K562 (cell line): ENCODE measurements around the gene BCAS2. TPM values are rescaled to one million over a fixed set of nuclear protein-coding genes. Genes with fewer than 3 reads are reported as not detected.
A peak's percentile ranks its signal among the peaks of the same experiment; 100 is the strongest.

Experiments
- ATAC-seq: fragments of 200-7000 bp; cut with Tn5 transposase; 3 replicates; pipeline ENCODE4 v1.9.1; 2020; ENCODE audit warnings: moderate library complexity
- Bru-seq: library from RNA; stranded (reverse); fragments of 400-500 nt; gene quantifications from one replicate; lab custom pipeline; 2021; lab: Mats Ljungman, UMichigan
- BruChase-seq, 2 experiments: library from RNA; stranded (reverse); fragments of 400-500 nt; gene quantifications; one replicate each; lab custom pipeline; 2021; lab: Mats Ljungman, UMichigan
- BruUV-seq: library from RNA; stranded (reverse); fragments of 400-500 nt; replicated peaks from 2 replicates; lab custom pipeline; 2021; lab: Mats Ljungman, UMichigan
- CTCF ChIA-PET: fragments of 300-600 bp; formaldehyde crosslinking; extraction: SDS; loops from one replicate; lab custom pipeline; 2021; ENCODE audit warnings: low intra/inter-chr PET ratio; lab: Yijun Ruan, JAX
- POLR2A ChIA-PET: fragments of 300-600, 350-650 bp; sonication (Branson Sonifier 250); formaldehyde crosslinking; extraction: SDS; loops from one replicate; lab custom pipeline; 2021; ENCODE audit warnings: antibody characterized with exemption, inconsistent platforms; lab: Yijun Ruan, JAX
- DNase-seq, 4 experiments: peaks; one replicate each; pipeline versions ENCODE4 v3.0.0 to v3.0.0-alpha.2; 2011 to 2018; ENCODE audit warnings: low spot score in 3 of 4, mixed read lengths in 3 of 4; ENCODE audit errors: extremely low read depth in 1 of 4
- FAIRE-seq: peaks from 2 replicates; lab custom pipeline; 2011; peaks lifted over from hg19 to GRCh38; lab: Jason Lieb, UNC
- H2AFZ ChIP-seq: 2 replicates; pipeline ENCODE4 v1.6.0; 2011; ENCODE audit warnings: low read depth, low read length, control low read depth, inconsistent platforms
- H3K27ac ChIP-seq: fragments of 200-600 bp; 3 replicates; pipeline ENCODE4 v1.8.0; 2011; ENCODE audit warnings: low read depth, mild to moderate bottlenecking, control low read depth, inconsistent platforms, low read length, moderate library complexity, mixed read lengths; ENCODE audit errors: extremely low read depth
- H3K27me3 ChIP-seq, 2 experiments: fragments of 300-600 bp in 1 of 2; 2 replicates in 1 of 2; 3 replicates in 1 of 2; pipeline versions ENCODE4 v1.6.0 to v1.8.0; 2011; ENCODE audit warnings: inconsistent platforms in 2 of 2, low read length in 2 of 2, mild to moderate bottlenecking in 1 of 2, mixed read lengths in 1 of 2, moderate library complexity in 1 of 2; ENCODE audit not compliant: control insufficient read depth in 2 of 2, insufficient read depth in 2 of 2
- H3K36me3 ChIP-seq: fragments of 300-600 bp; 3 replicates; pipeline ENCODE4 v1.8.0; 2011; ENCODE audit warnings: mild to moderate bottlenecking, low read length, inconsistent platforms; ENCODE audit not compliant: control insufficient read depth, insufficient read depth
- H3K4me1 ChIP-seq, 2 experiments: fragments of 200-600 bp in 1 of 2; replicated peaks in 1 of 2; 2 replicates in 1 of 2; 3 replicates in 1 of 2; pipeline versions ENCODE4 v1.5.1 to v1.8.0; 2011; ENCODE audit warnings: inconsistent platforms in 2 of 2, low read length in 2 of 2, mild to moderate bottlenecking in 1 of 2, mixed read lengths in 1 of 2, moderate library complexity in 1 of 2; ENCODE audit not compliant: control insufficient read depth in 2 of 2, insufficient read depth in 2 of 2
- H3K4me2 ChIP-seq: 2 replicates; pipeline ENCODE4 v1.6.1; 2011; ENCODE audit warnings: low read length, control low read depth, inconsistent platforms, mixed read lengths; ENCODE audit not compliant: insufficient read depth
- H3K4me3 ChIP-seq: fragments of 200-600 bp; sonication (generic), shearing (Covaris generic); 2 replicates; pipeline ENCODE4 v1.5.1; 2016; ENCODE audit warnings: control low read depth, inconsistent platforms
- H3K79me2 ChIP-seq: fragments of 200-600 bp; 3 replicates; pipeline ENCODE4 v1.8.0; 2011; ENCODE audit warnings: low read length, inconsistent platforms; ENCODE audit not compliant: control insufficient read depth, insufficient read depth
- H3K9ac ChIP-seq, 2 experiments: 2 replicates each; pipeline versions ENCODE4 v1.6.0 to v1.6.1; 2011; ENCODE audit warnings: low read depth in 2 of 2, low read length in 2 of 2, control low read depth in 1 of 2, inconsistent platforms in 1 of 2, mild to moderate bottlenecking in 1 of 2, mixed read lengths in 1 of 2; ENCODE audit not compliant: insufficient read depth in 1 of 2
- H3K9me1 ChIP-seq: one replicate; pipeline ENCODE4 v1.6.0; 2011; ENCODE audit warnings: inconsistent platforms, mild to moderate bottlenecking, low read length, moderate library complexity; ENCODE audit not compliant: control insufficient read depth, insufficient read depth
- H3K9me3 ChIP-seq: replicated peaks from 2 replicates; pipeline ENCODE4 v1.5.1; 2011; ENCODE audit warnings: low read depth, low read length, inconsistent platforms; ENCODE audit not compliant: control insufficient read depth, insufficient read depth
- H4K20me1 ChIP-seq: replicated peaks from 2 replicates; pipeline ENCODE4 v1.6.1; 2011; ENCODE audit warnings: low read length, inconsistent platforms, mixed read lengths; ENCODE audit not compliant: control insufficient read depth, insufficient read depth
- ARHGAP35 ChIP-seq: fragments of 450-650 bp; IDR thresholded peaks from 2 replicates; pipeline ENCODE4 v1.6.1; 2018; ENCODE audit not compliant: partially characterized antibody
- CHD4 ChIP-seq: fragments of 200-600 bp; sonication (generic); IDR thresholded peaks from 3 replicates; pipeline ENCODE4 v1.6.1; 2012; ENCODE audit warnings: low read depth, mild to moderate bottlenecking, mixed read lengths, low read length, inconsistent platforms; ENCODE audit not compliant: insufficient read depth, insufficient replicate concordance, poor library complexity, severe bottlenecking
- CREM ChIP-seq: IDR thresholded peaks from 2 replicates; pipeline ENCODE4 v1.6.1; 2014; ENCODE audit warnings: antibody characterized with exemption, low read depth
- FOXA1 ChIP-seq: fragments of 450-650 bp; IDR thresholded peaks from 2 replicates; pipeline ENCODE4 v1.6.1; 2016; ENCODE audit warnings: mild to moderate bottlenecking, borderline replicate concordance
- FOXP1 ChIP-seq: sonication (generic); formaldehyde crosslinking; IDR thresholded peaks from 2 replicates; pipeline ENCODE4 v1.8.0; 2022; ENCODE audit warnings: mild to moderate bottlenecking, missing genetic modification reagents
- MEF2A ChIP-seq: IDR thresholded peaks from 2 replicates; pipeline ENCODE4 v1.6.1; 2011; ENCODE audit warnings: low read depth, mild to moderate bottlenecking, low read length, moderate library complexity; ENCODE audit not compliant: control insufficient read depth
- PHB ChIP-seq: fragments of 250-450 bp; sonication (Bioruptor Pico); IDR thresholded peaks from 2 replicates; pipeline ENCODE4 v1.5.0; 2021
- RCOR1 ChIP-seq, 2 experiments: IDR thresholded peaks; 2 replicates each; pipeline ENCODE4 v1.6.1; 2012; ENCODE audit warnings: low read depth in 2 of 2, low read length in 2 of 2, borderline replicate concordance in 1 of 2, improper control_type of control experiment in 1 of 2
- TEAD2 ChIP-seq: fragments of 450-650 bp; IDR thresholded peaks from 2 replicates; pipeline ENCODE4 v1.6.1; 2016; ENCODE audit warnings: missing genetic modification characterization, control low read depth, missing compliant biosample characterization
- ZMIZ1 ChIP-seq, 2 experiments: fragments of 150-350 bp in 1 of 2; IDR thresholded peaks; 2 replicates each; pipeline ENCODE4 v1.6.1; 2012 to 2016; ENCODE audit warnings: low read depth in 2 of 2, low read length in 2 of 2, mild to moderate bottlenecking in 1 of 2, moderate library complexity in 1 of 2
- ZNF57 ChIP-seq: fragments of 450-650 bp; formaldehyde crosslinking; IDR thresholded peaks from 2 replicates; pipeline ENCODE4 v1.4.0; 2020; ENCODE audit warnings: mild to moderate bottlenecking, moderate library complexity
- WGBS: fragments of 100-300 bp; shearing (Covaris generic); methylation state at CpG from one replicate; pipeline ENCODE4 v1.1.6; 2016; ENCODE audit warnings: low coverage, mixed read lengths; ENCODE audit not compliant: insufficient coverage; ENCODE audit errors: missing lambda C conversion rate; 5-methylcytosine and 5-hydroxymethylcytosine counted together
- in situ Hi-C: fragments of 300-500 bp; cut with MboI; formaldehyde crosslinking; loops from 4 replicates; pipeline ENCODE4 v1.15.0; 2018; ENCODE audit warnings: inconsistent platforms, mixed read lengths
- intact Hi-C: fragments of 100-400 bp; cut with micrococcal nuclease; formaldehyde crosslinking; loops from 2 replicates; pipeline ENCODE4 v1.14.2; 2022
- long read RNA-seq, 3 experiments: library from polyadenylated mRNA in 2 of 3; library from RNA in 1 of 3; unstranded in 2 of 3; stranded (forward) in 1 of 3; transcript quantifications; one replicate each; pipeline ENCODE4 v2.0.0, GENCODE V29; 2019 to 2022
- polyA minus RNA-seq, 3 experiments: library from RNA; depleted of rRNA, polyadenylated mRNA; stranded (reverse); fragments of >200 nt; gene quantifications; 2 replicates each; pipeline ENCODE4 v1.2.3, GENCODE V29; 2011
- polyA plus RNA-seq, 8 experiments: library from polyadenylated mRNA; depleted of rRNA in 4 of 8; stranded (reverse) in 5 of 8; unstranded in 3 of 8; fragments of >200 nt; fragmentation: Nextera tagmentation in 2 of 8; fragmentation: Illumina TruSeq in 1 of 8; extraction: Ambion mirVana in 2 of 8; extraction: Trizol in 1 of 8; gene quantifications; 2 replicates each; pipeline versions ENCODE4 v1.2.1 to v1.2.3, GENCODE V29; 2011 to 2014; ENCODE audit warnings: inconsistent platforms in 1 of 8, missing spikeins in 1 of 8
- total RNA-seq, 7 experiments: library from RNA; depleted of rRNA in 6 of 7; stranded (reverse); fragments of >200 nt in 6 of 7; fragmentation: Illumina TruSeq in 2 of 7; extraction: Trizol in 2 of 7; gene quantifications; 2 replicates each; pipeline versions ENCODE4 v1.2.1 to v1.2.3, GENCODE V29; 2011 to 2021; ENCODE audit warnings: low replicate concordance in 1 of 7

The BCAS2 gene
- 4.0 and 12.6 TPM in 2 replicates for total RNA-seq (2011; cell fraction: chromatin; rRNA removed; ENCODE audit: low replicate concordance)
- 4.9 and 5.5 TPM in 2 replicates for total RNA-seq (2011; cell fraction: nucleolus; rRNA removed)
- total RNA-seq (2011; cell fraction: nucleoplasm; rRNA removed) = 5.8 and 7.0 TPM in 2 replicates
- total RNA-seq (2014; rRNA removed) (49.6 and 62.1 TPM in 2 replicates), total RNA-seq (2014; rRNA removed; fragmentation: Illumina TruSeq; extraction: Trizol) (92.1 and 107 TPM in 2 replicates), total RNA-seq (2015; rRNA removed; fragmentation: Illumina TruSeq; extraction: Trizol) (77.1 and 81.1 TPM in 2 replicates), total RNA-seq (2021) (56.9 and 59.3 TPM in 2 replicates), polyA plus RNA-seq (2011; rRNA removed) (47.4 and 71.4 TPM in 2 replicates), polyA plus RNA-seq (2014; fragmentation: Illumina TruSeq; extraction: Trizol) (79.1 and 84.4 TPM in 2 replicates), polyA plus RNA-seq (2014; fragmentation: Nextera tagmentation; extraction: Ambion mirVana) (100 to 1,000 TPM; 160 to 183 TPM), polyA plus RNA-seq (2014; rRNA removed) (64.3 and 75.7 TPM in 2 replicates), polyA minus RNA-seq (2011; rRNA and poly(A)+ RNA removed) (42.3 and 43.2 TPM in 2 replicates), Bru-seq, nascent RNA (percentile 89 among the genes with signal in this experiment), BruChase-seq, experiment 1, labeled RNA remaining after a 2-hour chase (percentile 81 among the genes with signal in this experiment), BruChase-seq, experiment 2, labeled RNA remaining after a 6-hour chase (percentile 81 among the genes with signal in this experiment)
- polyA plus RNA-seq (2011; cell fraction: cytosol; rRNA removed) = 15.3 and 20.2 TPM in 2 replicates
- polyA plus RNA-seq (2011; cell fraction: nucleus; rRNA removed) = 6.1 and 9.4 TPM in 2 replicates
- polyA plus RNA-seq (2012) = 59.7 and 74.2 TPM in 2 replicates
- 11.4 and 21.0 TPM in 2 replicates for polyA minus RNA-seq (2011; cell fraction: cytosol; rRNA and poly(A)+ RNA removed)
- polyA minus RNA-seq (2011; cell fraction: nucleus; rRNA and poly(A)+ RNA removed) = 3.6 and 10.1 TPM in 2 replicates
- long read RNA-seq, experiment 1, transcript BCAS2-201 (7 exons, 1,299 nt) = major isoform, 131 of 149 reads
- long read RNA-seq, experiment 1, partial matches to known transcripts = 4 of 149 reads
- long read RNA-seq, experiment 1, other reads (novel, unspliced or antisense) = 11 of 149 reads
- long read RNA-seq, experiment 2, transcript BCAS2-201 (7 exons, 1,299 nt) = major isoform, 38 of 57 reads
- long read RNA-seq, experiment 2, partial matches to known transcripts = 0 of 57 reads
- long read RNA-seq, experiment 2, other reads (novel, unspliced or antisense) = 19 of 57 reads
- long read RNA-seq, experiment 3, transcript BCAS2-201 (7 exons, 1,299 nt) = major isoform, 132 of 138 reads
- long read RNA-seq, experiment 3, partial matches to known transcripts = 0 of 138 reads
- long read RNA-seq, experiment 3, other reads (novel, unspliced or antisense) = 5 of 138 reads

- ChIA-PET POLR2A (interaction anchor here (0.8 to 1.8 kb wide), 3 partner anchors 11 to 71 kb away, joined by 3 to 9 read pairs (median 4); partner anchors contain the start of gene TRIM33), CTCF (interaction anchor here (0.6 to 1.6 kb wide), 2 partner anchors 29 to 235 kb away, joined by 5 to 9 read pairs; no protein-coding TSS in a partner anchor)
- Histone ChIP-seq H3K27ac (peak within 1 kb of the TSS; percentile 73), H3K9me1 (no peaks in the 10 kb centered on the region), H3K4me1 (peaks cover 3 to 4% of the 10 kb centered on the region in 2 experiments; a peak in 2 of 5 replicates), H3K27me3 (no peaks in the 10 kb centered on the region; a peak in 1 of 5 replicates), H3K79me2 (peaks cover 29% of the 10 kb centered on the region), H3K36me3 (peaks cover 33% of the 10 kb centered on the region), H2AFZ (peak within 1 kb of the TSS; percentile 94), H3K4me2 (peak within 1 kb of the TSS; percentile 94), H3K4me3 (peak within 1 kb of the TSS; percentile 73), H4K20me1 (no peaks in the 10 kb centered on the region), H3K9ac (peak within 1 kb of the TSS; percentile 90 to 93), H3K9me3 (peaks cover 2% of the 10 kb centered on the region; the same call in 1 of the 2 replicates)
- peak; percentile 88 to 99 (median 91) for DNase-seq
- FAIRE-seq = peak; percentile 100
- WGBS = 8% methylated on average over 40 of the region's 40 CpGs
- intact Hi-C loops (loop anchor here (5.0 kb wide), 1 partner anchor 176 kb away; the partner anchor contains the start of gene CSDE1), in situ Hi-C loops (no loop called here)
- peak; percentile 99 for ATAC-seq
- TSS peak; percentile 94 for BruUV-seq
- TF ChIP-seq MEF2A = no peak
- no peak for TF ChIP-seq ARHGAP35
- TF ChIP-seq RCOR1 (IDR thresholded peaks at IDR 0.05; ENCODE audit: borderline replicate concordance in 1 of 2, low read depth in 2 of 2, low read length in 2 of 2) = no peak
- no peak for TF ChIP-seq TEAD2
- TF ChIP-seq FOXA1 = no peak
- no peak for TF ChIP-seq CHD4
- no peak for TF ChIP-seq PHB (CRISPR knock-in tag)
- peak; percentile 98 for TF ChIP-seq CREM
- peak; percentile 89; the same call in 1 of the 2 replicates for TF ChIP-seq FOXP1
- TF ChIP-seq ZNF57 (CRISPR knock-in tag) = peak; percentile 8; the same call in 1 of the 2 replicates
- 0 out of 4 replicates have a peak, but pooled peaks of 1 of the 2 experiments have one; percentile 54 for TF ChIP-seq ZMIZ1 (IDR thresholded peaks at IDR 0.05; ENCODE audit: low read depth in 2 of 2, low read length in 2 of 2)
These were observed at the start of gene BCAS2 for GRCh38 chr1:114581335-114582287. Gene BCAS2 (minus strand): TSS chr1:114581615. CDS start chr1:114581591, 24 bp downstream.
